Liver (tissue), 9 donors: ENCODE data around the gene UBE2Q2. TPM values are rescaled to one million over a fixed set of nuclear protein-coding genes. Genes with fewer than 3 reads are reported as not detected.

Experiments used
- DNase-seq: peaks from one replicate; pipeline ENCODE4 v3.0.0-alpha.2; 2017; ENCODE audit warnings: low spot score
- H3K27ac ChIP-seq, 2 donors: one replicate each; pipeline ENCODE4 v1.7.0; 2013; ENCODE audit warnings: inconsistent platforms in 2 of 2, low read length in 2 of 2, control low read depth in 1 of 2, low read depth in 1 of 2, mild to moderate bottlenecking in 1 of 2
- H3K27me3 ChIP-seq, 4 donors: one replicate each; pipeline versions ENCODE4 v1.6.1 to v1.7.0; 2013; ENCODE audit warnings: low read length in 3 of 4, inconsistent platforms in 1 of 4, mild to moderate bottlenecking in 1 of 4, moderate library complexity in 1 of 4; ENCODE audit not compliant: control insufficient read depth in 4 of 4, insufficient read depth in 4 of 4
- H3K36me3 ChIP-seq, 4 donors: one replicate each; pipeline versions ENCODE4 v1.6.1 to v1.7.0; 2013; ENCODE audit warnings: low read length in 3 of 4, mild to moderate bottlenecking in 3 of 4, low read depth in 1 of 4, moderate library complexity in 1 of 4; ENCODE audit not compliant: control insufficient read depth in 4 of 4, insufficient read depth in 3 of 4
- H3K4me1 ChIP-seq, 4 donors: one replicate each; pipeline versions ENCODE4 v1.6.1 to v1.7.0; 2013; ENCODE audit warnings: low read length in 3 of 4, mild to moderate bottlenecking in 3 of 4, moderate library complexity in 1 of 4; ENCODE audit not compliant: control insufficient read depth in 4 of 4, insufficient read depth in 4 of 4
- H3K4me3 ChIP-seq, 3 donors: one replicate each; pipeline versions ENCODE4 v1.6.1 to v1.7.0; 2013; ENCODE audit warnings: low read length in 3 of 3, control low read depth in 1 of 3, low read depth in 1 of 3, mild to moderate bottlenecking in 1 of 3
- H3K9ac ChIP-seq, 2 donors: one replicate each; pipeline ENCODE4 v1.7.0; 2013; ENCODE audit warnings: low read length in 2 of 2, mild to moderate bottlenecking in 2 of 2, moderate library complexity in 2 of 2, control low read depth in 1 of 2, low read depth in 1 of 2
- H3K9me3 ChIP-seq, 4 donors: one replicate each; pipeline versions ENCODE4 v1.6.1 to v1.7.0; 2013; ENCODE audit warnings: low read length in 3 of 4; ENCODE audit not compliant: control insufficient read depth in 4 of 4
- CTCF ChIP-seq: fragments of 150-350 bp; IDR thresholded peaks from 2 replicates; pipeline ENCODE4 v1.5.1; 2017; ENCODE audit warnings: improper control_type of control experiment, low read depth, low read length; ENCODE audit not compliant: missing input control
- EGR1 ChIP-seq, 2 donors: IDR thresholded peaks; 2 replicates each; pipeline ENCODE4 v1.6.1; 2016 to 2018; ENCODE audit warnings: antibody characterized with exemption in 2 of 2, low read depth in 2 of 2
- FOXA1 ChIP-seq: IDR thresholded peaks from 2 replicates; pipeline ENCODE4 v1.6.1; 2016; ENCODE audit warnings: antibody characterized with exemption
- FOXA2 ChIP-seq: IDR thresholded peaks from 2 replicates; pipeline ENCODE4 v1.6.1; 2016; ENCODE audit warnings: antibody characterized with exemption
- GABPA ChIP-seq, 2 donors: IDR thresholded peaks in 1 of 2; conservative IDR thresholded peaks in 1 of 2; 2 replicates each; pipeline ENCODE4 v1.6.1; 2016; ENCODE audit warnings: antibody characterized with exemption in 2 of 2, mild to moderate bottlenecking in 1 of 2, moderate library complexity in 1 of 2
- HNF4A ChIP-seq, 2 donors: conservative IDR thresholded peaks; 2 replicates each; pipeline ENCODE4 v1.6.1; 2016; ENCODE audit warnings: antibody characterized with exemption in 2 of 2, mild to moderate bottlenecking in 2 of 2
- HNF4G ChIP-seq: IDR thresholded peaks from 2 replicates; pipeline ENCODE4 v1.6.1; 2016; ENCODE audit warnings: antibody characterized with exemption
- JUND ChIP-seq, 2 donors: IDR thresholded peaks; 2 replicates each; pipeline ENCODE4 v1.6.1; 2016; ENCODE audit warnings: antibody characterized with exemption in 2 of 2
- NR2F2 ChIP-seq: IDR thresholded peaks from 2 replicates; pipeline ENCODE4 v1.6.1; 2016; ENCODE audit warnings: antibody characterized with exemption
- RAD21 ChIP-seq, 2 donors: IDR thresholded peaks; 2 replicates each; pipeline ENCODE4 v1.6.1; 2016; ENCODE audit warnings: antibody characterized with exemption in 2 of 2, mild to moderate bottlenecking in 2 of 2
- REST ChIP-seq: IDR thresholded peaks from 2 replicates; pipeline ENCODE4 v1.6.1; 2016; ENCODE audit warnings: antibody characterized with exemption, mild to moderate bottlenecking
- RXRA ChIP-seq, 2 donors: IDR thresholded peaks; 2 replicates each; pipeline ENCODE4 v1.6.1; 2017 to 2018; ENCODE audit warnings: antibody characterized with exemption in 2 of 2, mild to moderate bottlenecking in 1 of 2
- SP1 ChIP-seq: IDR thresholded peaks from 2 replicates; pipeline ENCODE4 v1.6.1; 2018; ENCODE audit warnings: antibody characterized with exemption, mild to moderate bottlenecking
- TAF1 ChIP-seq: conservative IDR thresholded peaks from 2 replicates; pipeline ENCODE4 v1.6.1; 2016; ENCODE audit warnings: antibody characterized with exemption, mild to moderate bottlenecking
- YY1 ChIP-seq: IDR thresholded peaks from 2 replicates; pipeline ENCODE4 v1.6.1; 2016; ENCODE audit warnings: antibody characterized with exemption, mild to moderate bottlenecking
- whole genome bisulfite sequencing: extraction: QIAGEN DNeasy Blood & Tissue Kit; methylation state at CpG from one replicate; pipeline ENCODE4 v1.1.7; 2013; 5-methylcytosine and 5-hydroxymethylcytosine counted together
- polyA plus RNA-seq, 2 donors: library from polyadenylated mRNA; stranded (reverse) in 1 of 2; unstranded in 1 of 2; fragments of 200-250 nt in 1 of 2; fragments of >200 nt in 1 of 2; fragmentation: Nextera tagmentation in 1 of 2; extraction: Ambion mirVana in 1 of 2; gene quantifications; one replicate each; pipeline versions ENCODE4 v1.2.1 to v1.2.3, GENCODE V29; 2013 to 2015
- total RNA-seq, 2 donors: library from RNA; depleted of rRNA; stranded (reverse); fragments of >200 nt; gene quantifications; one replicate each; pipeline ENCODE4 v1.2.3, GENCODE V29; 2014
- TF ChIP-seq, protein P1 (sequence below): IDR thresholded peaks from 2 replicates; pipeline ENCODE4 v1.6.1; 2016; ENCODE audit warnings: antibody characterized with exemption
- TF ChIP-seq, protein P2 (sequence below): IDR thresholded peaks from 2 replicates; pipeline ENCODE4 v1.6.1; 2016; ENCODE audit warnings: antibody characterized with exemption
- TF ChIP-seq, protein P3 (sequence below): IDR thresholded peaks from 2 replicates; pipeline ENCODE4 v1.6.1; 2016; ENCODE audit warnings: antibody characterized with exemption
- donor health status: healthy.
- donor health status: healthy.
- donor health status: healthy.
- donor health status: healthy.
- donor health status: healthy.

Gene UBE2Q2
- total and polyA plus RNA-seq, 4 donors = 2.4 to 14.4 (median 5.2) TPM

DNA sequence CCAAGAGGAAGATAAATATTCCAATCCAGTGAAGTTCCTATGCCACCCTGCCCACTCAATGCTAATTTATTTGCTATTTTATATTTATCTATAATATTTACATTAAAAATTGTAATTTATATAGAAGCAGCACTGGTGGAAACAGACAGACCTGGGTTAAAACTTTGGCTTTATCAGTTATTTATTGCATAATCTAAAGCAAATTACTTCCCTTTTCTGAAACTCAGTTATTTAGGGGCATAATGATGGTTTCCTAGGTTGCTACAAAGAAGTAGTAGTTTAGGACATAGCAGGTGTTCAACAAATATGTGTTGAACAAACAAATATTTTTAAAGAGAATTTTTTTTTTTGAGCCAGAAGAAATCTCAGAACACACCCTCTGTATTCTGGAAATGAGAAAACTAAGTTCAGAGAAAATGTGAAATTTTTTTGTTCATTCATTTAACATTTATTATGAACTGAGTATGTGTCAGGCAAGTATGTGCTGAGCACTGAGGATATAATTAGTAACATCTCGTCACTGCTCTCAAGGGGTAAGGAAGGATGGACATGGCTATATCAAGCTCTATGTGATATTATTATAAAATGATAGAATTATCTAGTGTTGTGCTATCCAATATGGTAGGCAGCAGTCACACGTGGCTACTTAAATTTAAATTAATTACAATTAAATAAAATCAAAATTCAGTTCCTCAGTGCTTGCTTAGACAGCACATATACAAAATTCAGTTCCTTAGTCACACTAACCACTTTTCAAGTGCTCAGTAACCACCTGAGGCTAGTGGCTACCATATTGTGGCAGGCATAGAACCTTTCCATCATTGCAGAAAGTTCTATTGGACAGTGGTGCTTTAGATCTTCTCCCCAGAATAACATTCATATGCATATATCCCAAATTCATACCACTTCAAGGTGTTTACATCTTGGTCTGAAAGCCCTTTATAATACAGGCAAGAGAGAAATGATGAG, 7.0 kb upstream of the UBE2Q2 start:
- 74% methylated on average over 2 of the region's 2 CpGs for WGBS

More for the DNA sequence above, 7.0 kb upstream of the UBE2Q2 start:
- Histone ChIP-seq H3K36me3 (no peaks in the 10 kb centered on the region), H3K4me3 (no peak overlapping the region), H3K27ac (no peak overlapping the region), H3K4me1 (no peaks in the 10 kb centered on the region), H3K9ac (no peak overlapping the region), H3K27me3 (no peaks in the 10 kb centered on the region), H3K9me3 (no peaks in the 10 kb centered on the region)
- no peak for TF ChIP-seq NR2F2
- TF ChIP-seq FOXA2 = no peak
- no peak for TF ChIP-seq HNF4A (conservative IDR thresholded peaks at IDR 0.05)
- TF ChIP-seq RXRA (IDR thresholded peaks at IDR 0.05) = no peak
- TF ChIP-seq, protein P1, sequence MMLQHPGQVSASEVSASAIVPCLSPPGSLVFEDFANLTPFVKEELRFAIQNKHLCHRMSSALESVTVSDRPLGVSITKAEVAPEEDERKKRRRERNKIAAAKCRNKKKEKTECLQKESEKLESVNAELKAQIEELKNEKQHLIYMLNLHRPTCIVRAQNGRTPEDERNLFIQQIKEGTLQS = no peak
- no peak for TF ChIP-seq GABPA (IDR thresholded peaks at IDR 0.05 in 1 of 2, conservative IDR thresholded peaks at IDR 0.05 in 1 of 2)
- no peak for TF ChIP-seq TAF1
- no peak for TF ChIP-seq JUND (IDR thresholded peaks at IDR 0.05)
- TF ChIP-seq SP1 = no peak
- TF ChIP-seq, protein P2, sequence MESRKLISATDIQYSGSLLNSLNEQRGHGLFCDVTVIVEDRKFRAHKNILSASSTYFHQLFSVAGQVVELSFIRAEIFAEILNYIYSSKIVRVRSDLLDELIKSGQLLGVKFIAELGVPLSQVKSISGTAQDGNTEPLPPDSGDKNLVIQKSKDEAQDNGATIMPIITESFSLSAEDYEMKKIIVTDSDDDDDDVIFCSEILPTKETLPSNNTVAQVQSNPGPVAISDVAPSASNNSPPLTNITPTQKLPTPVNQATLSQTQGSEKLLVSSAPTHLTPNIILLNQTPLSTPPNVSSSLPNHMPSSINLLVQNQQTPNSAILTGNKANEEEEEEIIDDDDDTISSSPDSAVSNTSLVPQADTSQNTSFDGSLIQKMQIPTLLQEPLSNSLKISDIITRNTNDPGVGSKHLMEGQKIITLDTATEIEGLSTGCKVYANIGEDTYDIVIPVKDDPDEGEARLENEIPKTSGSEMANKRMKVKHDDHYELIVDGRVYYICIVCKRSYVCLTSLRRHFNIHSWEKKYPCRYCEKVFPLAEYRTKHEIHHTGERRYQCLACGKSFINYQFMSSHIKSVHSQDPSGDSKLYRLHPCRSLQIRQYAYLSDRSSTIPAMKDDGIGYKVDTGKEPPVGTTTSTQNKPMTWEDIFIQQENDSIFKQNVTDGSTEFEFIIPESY = no peak
- TF ChIP-seq, protein P3, sequence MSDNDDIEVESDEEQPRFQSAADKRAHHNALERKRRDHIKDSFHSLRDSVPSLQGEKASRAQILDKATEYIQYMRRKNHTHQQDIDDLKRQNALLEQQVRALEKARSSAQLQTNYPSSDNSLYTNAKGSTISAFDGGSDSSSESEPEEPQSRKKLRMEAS = no peak
- TF ChIP-seq FOXA1 = no peak
- TF ChIP-seq HNF4G = no peak
- TF ChIP-seq REST = no peak
- TF ChIP-seq YY1 = no peak
- no peak for TF ChIP-seq EGR1 (IDR thresholded peaks at IDR 0.05; ENCODE audit: low read depth in 2 of 2)
- TF ChIP-seq RAD21 (IDR thresholded peaks at IDR 0.05) = no peak
- TF ChIP-seq CTCF = no peak
- no peak for DNase-seq
